Loucy (cell line): ENCODE results near the gene YPEL3.

Source experiments
- H2AFZ ChIP-seq: fragments of 200-600 bp; sonication (generic); 2 replicates; pipeline ENCODE4 v1.6.0; 2016; ENCODE audit warnings: antibody characterized with exemption, mild to moderate bottlenecking, low read length, moderate library complexity
- H3F3A ChIP-seq: fragments of 200-600 bp; 2 replicates; pipeline ENCODE4 v1.6.0; 2016; ENCODE audit warnings: antibody characterized with exemption, low read depth, mild to moderate bottlenecking
- H3K27me3 ChIP-seq: fragments of 200-600 bp; sonication (generic); 2 replicates; pipeline ENCODE4 v1.6.1; 2014; ENCODE audit warnings: low read length, mild to moderate bottlenecking; ENCODE audit not compliant: insufficient read depth, poor library complexity, severe bottlenecking
- H3K36me3 ChIP-seq: fragments of 200-600 bp; sonication (generic); 2 replicates; pipeline ENCODE4 v1.6.1; 2016; ENCODE audit warnings: low read length; ENCODE audit not compliant: insufficient read depth
- H3K4me1 ChIP-seq: fragments of 200-600 bp; sonication (generic); 2 replicates; pipeline ENCODE4 v1.5.1; 2014; ENCODE audit warnings: low read length, mild to moderate bottlenecking; ENCODE audit not compliant: insufficient read depth, poor library complexity, severe bottlenecking
- H3K4me2 ChIP-seq: fragments of 200-600 bp; sonication (generic); 2 replicates; pipeline ENCODE4 v1.6.0; 2014; ENCODE audit warnings: antibody characterized with exemption, low read length, low read depth, mild to moderate bottlenecking; ENCODE audit not compliant: poor library complexity, severe bottlenecking
- H3K4me3 ChIP-seq: fragments of 200-600 bp; sonication (generic); 2 replicates; pipeline ENCODE4 v1.5.1; 2014; ENCODE audit warnings: low read length, mild to moderate bottlenecking, mixed read lengths; ENCODE audit not compliant: poor library complexity, severe bottlenecking
- H3K79me2 ChIP-seq: fragments of 200-600 bp; sonication (generic); 2 replicates; pipeline ENCODE4 v1.6.1; 2014; ENCODE audit warnings: low read length; ENCODE audit not compliant: insufficient read depth
- H3K9ac ChIP-seq: fragments of 200-600 bp; sonication (generic); 2 replicates; pipeline ENCODE4 v1.6.0; 2014; ENCODE audit warnings: mild to moderate bottlenecking, low read depth, low read length, moderate library complexity; ENCODE audit not compliant: poor library complexity, severe bottlenecking
- H3K9me2 ChIP-seq: fragments of 200-600 bp; sonication (generic); replicated peaks from 2 replicates; pipeline ENCODE4 v1.6.1; 2016; ENCODE audit warnings: low read depth, low read length, mixed read lengths
- H3K9me3 ChIP-seq: fragments of 200-600 bp; sonication (generic); 2 replicates; pipeline ENCODE4 v1.6.1; 2014; ENCODE audit warnings: mild to moderate bottlenecking, antibody characterized with exemption, low read length, low read depth; ENCODE audit not compliant: insufficient read depth
- H4K20me1 ChIP-seq: fragments of 200-600 bp; sonication (generic); 2 replicates; pipeline ENCODE4 v1.6.0; 2014; ENCODE audit warnings: antibody characterized with exemption, low read length, mild to moderate bottlenecking; ENCODE audit not compliant: insufficient read depth, poor library complexity, severe bottlenecking
- EZH2phosphoT487 ChIP-seq: fragments of 200-600 bp; IDR thresholded peaks from 2 replicates; pipeline ENCODE4 v1.6.1; 2018; ENCODE audit warnings: antibody characterized with exemption, mild to moderate bottlenecking, moderate library complexity, borderline replicate concordance
- TF ChIP-seq, protein P1 (sequence below): fragments of 200-600 bp; sonication (generic); conservative IDR thresholded peaks from 2 replicates; pipeline ENCODE4 v1.5.1; 2014; ENCODE audit warnings: mild to moderate bottlenecking, antibody characterized with exemption, low read length

Gene YPEL3

DNA sequence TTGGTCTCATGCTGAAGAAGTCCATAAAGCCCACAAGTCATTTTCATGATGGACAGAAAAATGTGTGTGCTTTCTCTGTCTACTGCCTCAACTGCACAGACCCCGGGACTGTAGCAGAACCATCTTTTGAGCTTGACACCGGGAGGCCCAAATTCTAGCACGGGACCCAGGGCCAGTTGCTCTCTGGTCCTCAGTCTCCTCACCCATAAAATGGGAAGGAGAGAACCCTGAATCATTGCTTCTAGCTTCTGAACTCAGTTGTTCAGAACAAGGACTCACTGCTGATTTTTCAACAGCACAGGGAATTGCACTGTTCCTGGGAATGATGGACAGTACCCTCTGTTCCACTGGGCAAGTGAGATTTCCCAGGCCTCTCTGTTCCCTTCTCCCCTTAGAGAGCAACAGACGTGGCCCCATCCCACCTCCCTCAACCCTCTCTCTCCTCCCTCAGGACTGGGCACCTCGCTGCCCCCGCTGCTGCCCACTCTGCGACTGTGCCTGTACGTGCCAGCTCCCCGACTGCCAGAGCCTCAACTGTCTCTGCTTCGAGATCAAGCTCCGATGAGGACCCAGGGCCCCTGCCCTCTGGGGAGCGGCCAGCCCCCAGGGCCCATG, 32.6 kb downstream of the YPEL3 start:
- Histone ChIP-seq H2AFZ (no peak overlapping the region), H3K9me3 (no peaks in the 10 kb centered on the region), H3K27me3 (peaks cover 6% of the 10 kb centered on the region), H3K4me2 (peak overlapping the region; percentile 82), H3K36me3 (peaks cover 23% of the 10 kb centered on the region), H3F3A (no peaks in the 10 kb centered on the region), H3K79me2 (peaks cover 50% of the 10 kb centered on the region), H3K9ac (peak overlapping the region; percentile 99), H3K4me1 (peaks cover 35% of the 10 kb centered on the region), H3K4me3 (peak overlapping the region; percentile 84), H4K20me1 (peaks cover 26% of the 10 kb centered on the region), H3K9me2 (no peaks in the 10 kb centered on the region)
- no peak for TF ChIP-seq EZH2phosphoT487
- TF ChIP-seq, protein P1, sequence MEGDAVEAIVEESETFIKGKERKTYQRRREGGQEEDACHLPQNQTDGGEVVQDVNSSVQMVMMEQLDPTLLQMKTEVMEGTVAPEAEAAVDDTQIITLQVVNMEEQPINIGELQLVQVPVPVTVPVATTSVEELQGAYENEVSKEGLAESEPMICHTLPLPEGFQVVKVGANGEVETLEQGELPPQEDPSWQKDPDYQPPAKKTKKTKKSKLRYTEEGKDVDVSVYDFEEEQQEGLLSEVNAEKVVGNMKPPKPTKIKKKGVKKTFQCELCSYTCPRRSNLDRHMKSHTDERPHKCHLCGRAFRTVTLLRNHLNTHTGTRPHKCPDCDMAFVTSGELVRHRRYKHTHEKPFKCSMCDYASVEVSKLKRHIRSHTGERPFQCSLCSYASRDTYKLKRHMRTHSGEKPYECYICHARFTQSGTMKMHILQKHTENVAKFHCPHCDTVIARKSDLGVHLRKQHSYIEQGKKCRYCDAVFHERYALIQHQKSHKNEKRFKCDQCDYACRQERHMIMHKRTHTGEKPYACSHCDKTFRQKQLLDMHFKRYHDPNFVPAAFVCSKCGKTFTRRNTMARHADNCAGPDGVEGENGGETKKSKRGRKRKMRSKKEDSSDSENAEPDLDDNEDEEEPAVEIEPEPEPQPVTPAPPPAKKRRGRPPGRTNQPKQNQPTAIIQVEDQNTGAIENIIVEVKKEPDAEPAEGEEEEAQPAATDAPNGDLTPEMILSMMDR = no peak

DNA sequence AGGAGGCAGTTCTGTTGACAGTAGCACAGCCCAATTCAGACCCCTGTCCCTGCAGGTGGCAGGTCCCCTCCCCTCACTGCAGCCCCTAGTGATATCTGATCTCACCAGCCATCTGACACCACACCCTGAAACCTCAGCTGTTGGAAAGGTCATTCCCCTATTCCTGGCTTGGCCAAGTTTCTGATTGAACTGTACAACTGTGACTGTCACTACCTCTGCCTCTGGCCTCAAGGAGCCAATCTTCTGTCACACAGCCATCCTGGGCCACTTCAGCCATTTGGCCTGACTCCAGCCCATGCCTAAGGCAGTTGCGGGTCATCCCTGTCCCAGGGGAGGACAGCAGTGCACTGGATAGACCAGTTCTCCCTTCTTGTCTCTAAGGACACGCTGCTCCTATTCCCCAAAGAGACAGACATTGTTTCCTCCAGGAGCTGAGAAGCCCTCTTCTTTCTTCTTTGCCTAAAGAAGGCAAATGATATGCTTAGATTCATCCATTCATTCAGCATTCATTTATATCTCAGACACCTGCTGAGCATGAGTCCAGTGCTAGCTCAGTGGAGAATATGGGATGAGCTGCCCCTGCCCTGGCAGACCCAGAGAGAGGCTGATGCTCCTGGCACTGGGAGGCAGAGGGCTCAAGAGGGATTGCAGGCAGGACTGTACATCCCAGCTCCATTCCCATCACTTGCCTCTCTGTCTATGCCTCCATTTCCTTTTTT, 35.0 kb downstream of the YPEL3 start:
- no peak overlapping the region for H2AFZ ChIP-seq
- H3K9me3 ChIP-seq = no peaks in the 10 kb centered on the region
- peaks cover 26% of the 10 kb centered on the region for H3K79me2 ChIP-seq
- peaks cover 3% of the 10 kb centered on the region for H4K20me1 ChIP-seq
- H3K4me1 ChIP-seq = peaks cover 18% of the 10 kb centered on the region
- H3F3A ChIP-seq = no peaks in the 10 kb centered on the region
- no peak for TF ChIP-seq EZH2phosphoT487
- H3K27me3 ChIP-seq = peaks cover 6% of the 10 kb centered on the region
- no peak overlapping the region for H3K4me2 ChIP-seq
- H3K4me3 ChIP-seq = no peak overlapping the region
- peaks cover 3% of the 10 kb centered on the region; the same call in 1 of the 2 replicates for H3K36me3 ChIP-seq
- H3K9me2 ChIP-seq = no peaks in the 10 kb centered on the region
- no peak overlapping the region for H3K9ac ChIP-seq

DNA sequence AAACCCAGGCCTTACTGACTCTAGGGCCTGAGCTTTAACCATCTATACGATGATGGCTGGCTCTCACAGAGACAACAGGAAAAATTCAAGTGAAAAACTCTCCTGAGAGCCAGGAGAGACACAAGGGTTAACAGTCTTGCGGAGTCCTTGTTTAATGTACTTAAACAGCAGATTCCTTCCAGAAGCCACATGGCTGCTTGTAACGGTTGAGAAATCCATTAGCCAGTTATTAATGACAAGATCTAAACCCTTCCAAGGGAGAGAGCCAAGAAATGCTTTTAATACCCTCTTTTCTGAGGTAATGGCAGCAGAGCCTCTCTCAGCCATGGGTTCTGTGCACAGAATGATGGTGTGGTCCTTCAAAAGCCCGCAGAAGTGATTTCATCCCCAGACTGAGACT, 35.7 kb downstream of the YPEL3 start:
- Histone ChIP-seq H3K9me3 (no peaks in the 10 kb centered on the region), H4K20me1 (no peaks in the 10 kb centered on the region), H3K79me2 (peaks cover 20% of the 10 kb centered on the region), H3K36me3 (no peaks in the 10 kb centered on the region), H3K27me3 (peaks cover 6% of the 10 kb centered on the region), H3K4me3 (no peak overlapping the region), H3K9ac (no peak overlapping the region), H3K9me2 (no peaks in the 10 kb centered on the region), H2AFZ (no peak overlapping the region), H3K4me2 (no peak overlapping the region), H3F3A (no peaks in the 10 kb centered on the region), H3K4me1 (peaks cover 19% of the 10 kb centered on the region)
- no peak for TF ChIP-seq EZH2phosphoT487
- TF ChIP-seq, protein P1 = no peak
